ENCODE measurements around the gene NPS.

NPS gene

DNA sequence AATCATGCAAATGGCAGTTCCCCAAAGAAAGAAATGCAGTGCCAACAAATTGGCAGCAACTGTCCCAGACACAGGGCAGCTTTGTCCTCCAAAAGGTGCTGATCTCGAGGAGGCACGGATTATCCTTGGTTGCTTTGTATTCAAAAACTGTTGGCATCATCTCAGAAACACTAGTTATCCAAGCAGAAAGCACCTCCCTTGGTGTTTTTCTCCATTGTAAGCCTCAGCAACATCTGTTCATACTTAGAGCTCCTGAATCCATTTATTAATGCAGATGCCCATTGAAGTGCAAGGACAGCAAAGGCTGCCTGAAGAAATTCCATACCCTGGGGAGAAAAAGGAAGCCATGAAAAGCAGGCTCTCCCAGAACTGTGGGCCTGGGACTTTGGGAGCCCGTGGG lies 1.1 kb upstream of the NPS start:
- TF ChIP-seq FOXP2 (optimal IDR thresholded peaks at IDR 0.05; ENCODE audit: borderline replicate concordance, extremely low read depth, extremely low read length, insufficient read depth) (no peak), SIN3A (IDR thresholded peaks at IDR 0.05; ENCODE audit: borderline replicate concordance, insufficient read depth, low read length) (no peak), POLR2AphosphoS5 (IDR thresholded peaks at IDR 0.05; ENCODE audit: low read depth, low read length) (no peak), TAF1 (IDR thresholded peaks at IDR 0.05; ENCODE audit: borderline replicate concordance, insufficient read depth, low read length) (no peak)
- TF ChIP-seq, protein P1, sequence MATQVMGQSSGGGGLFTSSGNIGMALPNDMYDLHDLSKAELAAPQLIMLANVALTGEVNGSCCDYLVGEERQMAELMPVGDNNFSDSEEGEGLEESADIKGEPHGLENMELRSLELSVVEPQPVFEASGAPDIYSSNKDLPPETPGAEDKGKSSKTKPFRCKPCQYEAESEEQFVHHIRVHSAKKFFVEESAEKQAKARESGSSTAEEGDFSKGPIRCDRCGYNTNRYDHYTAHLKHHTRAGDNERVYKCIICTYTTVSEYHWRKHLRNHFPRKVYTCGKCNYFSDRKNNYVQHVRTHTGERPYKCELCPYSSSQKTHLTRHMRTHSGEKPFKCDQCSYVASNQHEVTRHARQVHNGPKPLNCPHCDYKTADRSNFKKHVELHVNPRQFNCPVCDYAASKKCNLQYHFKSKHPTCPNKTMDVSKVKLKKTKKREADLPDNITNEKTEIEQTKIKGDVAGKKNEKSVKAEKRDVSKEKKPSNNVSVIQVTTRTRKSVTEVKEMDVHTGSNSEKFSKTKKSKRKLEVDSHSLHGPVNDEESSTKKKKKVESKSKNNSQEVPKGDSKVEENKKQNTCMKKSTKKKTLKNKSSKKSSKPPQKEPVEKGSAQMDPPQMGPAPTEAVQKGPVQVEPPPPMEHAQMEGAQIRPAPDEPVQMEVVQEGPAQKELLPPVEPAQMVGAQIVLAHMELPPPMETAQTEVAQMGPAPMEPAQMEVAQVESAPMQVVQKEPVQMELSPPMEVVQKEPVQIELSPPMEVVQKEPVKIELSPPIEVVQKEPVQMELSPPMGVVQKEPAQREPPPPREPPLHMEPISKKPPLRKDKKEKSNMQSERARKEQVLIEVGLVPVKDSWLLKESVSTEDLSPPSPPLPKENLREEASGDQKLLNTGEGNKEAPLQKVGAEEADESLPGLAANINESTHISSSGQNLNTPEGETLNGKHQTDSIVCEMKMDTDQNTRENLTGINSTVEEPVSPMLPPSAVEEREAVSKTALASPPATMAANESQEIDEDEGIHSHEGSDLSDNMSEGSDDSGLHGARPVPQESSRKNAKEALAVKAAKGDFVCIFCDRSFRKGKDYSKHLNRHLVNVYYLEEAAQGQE (IDR thresholded peaks at IDR 0.05; ENCODE audit: insufficient read depth in 1 of 2, low read depth in 2 of 2, low read length in 2 of 2): no peak

DNA sequence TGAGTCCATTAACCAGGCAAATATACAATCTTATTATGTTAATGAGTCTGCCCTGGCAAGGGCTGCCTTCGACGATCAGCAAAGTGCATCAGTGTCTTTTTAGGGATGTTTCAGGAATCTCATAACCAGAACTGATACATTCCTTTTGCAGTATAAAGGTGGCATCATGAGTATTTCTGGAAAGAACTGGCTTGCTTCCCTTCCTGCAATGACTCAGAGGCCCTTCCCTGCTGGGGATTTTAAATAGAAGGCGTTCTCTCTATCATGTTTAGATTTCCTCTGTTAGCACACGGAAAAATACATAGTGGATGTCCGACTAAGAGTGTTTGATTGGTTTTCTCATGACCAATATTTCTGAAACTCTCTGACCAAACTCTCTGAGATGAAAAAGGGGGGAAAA lies 1.8 kb downstream of the NPS start:
- no peak for TF ChIP-seq SIN3A (IDR thresholded peaks at IDR 0.05; ENCODE audit: borderline replicate concordance, insufficient read depth, low read length)
- TF ChIP-seq POLR2AphosphoS5 (IDR thresholded peaks at IDR 0.05; ENCODE audit: low read depth, low read length): no peak
- no peak for TF ChIP-seq TAF1 (IDR thresholded peaks at IDR 0.05; ENCODE audit: borderline replicate concordance, insufficient read depth, low read length)
- no peak for TF ChIP-seq FOXP2 (optimal IDR thresholded peaks at IDR 0.05; ENCODE audit: borderline replicate concordance, extremely low read depth, extremely low read length, insufficient read depth)
- TF ChIP-seq, protein P1 (IDR thresholded peaks at IDR 0.05; ENCODE audit: insufficient read depth in 1 of 2, low read depth in 2 of 2, low read length in 2 of 2): no peak

- TF ChIP-seq, protein P1 (IDR thresholded peaks at IDR 0.05; ENCODE audit: insufficient read depth in 1 of 2, low read depth in 2 of 2, low read length in 2 of 2): no peak
- TF ChIP-seq POLR2AphosphoS5 (IDR thresholded peaks at IDR 0.05; ENCODE audit: low read depth, low read length): no peak
- no peak for TF ChIP-seq FOXP2 (optimal IDR thresholded peaks at IDR 0.05; ENCODE audit: borderline replicate concordance, extremely low read depth, extremely low read length, insufficient read depth)
- TF ChIP-seq SIN3A (IDR thresholded peaks at IDR 0.05; ENCODE audit: borderline replicate concordance, insufficient read depth, low read length): no peak
- TF ChIP-seq TAF1 (IDR thresholded peaks at IDR 0.05; ENCODE audit: borderline replicate concordance, insufficient read depth, low read length): no peak
Measured at GRCh38 chr10:127552446-127552845, 3.3 kb downstream of the NPS start.

DNA sequence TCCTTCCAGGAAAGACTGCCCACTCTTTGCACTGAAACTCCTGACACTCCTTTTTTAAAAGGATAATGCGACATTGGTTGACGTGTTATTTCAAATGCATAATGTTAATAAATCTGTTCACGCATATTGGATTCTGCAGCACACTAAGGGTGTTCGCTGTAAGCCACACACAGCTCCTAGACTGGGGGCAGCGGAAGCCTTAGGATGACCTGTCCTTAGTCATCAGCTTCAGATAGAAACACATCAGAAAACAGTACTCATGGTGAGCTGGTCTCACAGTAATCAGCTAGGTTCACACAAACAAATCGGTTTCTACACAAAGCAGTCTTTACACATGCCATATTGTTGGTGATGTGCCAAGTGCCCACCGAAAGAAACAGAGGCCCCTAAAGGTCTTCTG lies 4.3 kb downstream of the NPS start:
- TF ChIP-seq, protein P1 (IDR thresholded peaks at IDR 0.05; ENCODE audit: insufficient read depth in 1 of 2, low read depth in 2 of 2, low read length in 2 of 2): no peak
- TF ChIP-seq SIN3A (IDR thresholded peaks at IDR 0.05; ENCODE audit: borderline replicate concordance, insufficient read depth, low read length) (no peak), TAF1 (IDR thresholded peaks at IDR 0.05; ENCODE audit: borderline replicate concordance, insufficient read depth, low read length) (no peak), FOXP2 (optimal IDR thresholded peaks at IDR 0.05; ENCODE audit: borderline replicate concordance, extremely low read depth, extremely low read length, insufficient read depth) (no peak), POLR2AphosphoS5 (IDR thresholded peaks at IDR 0.05; ENCODE audit: low read depth, low read length) (no peak)

DNA sequence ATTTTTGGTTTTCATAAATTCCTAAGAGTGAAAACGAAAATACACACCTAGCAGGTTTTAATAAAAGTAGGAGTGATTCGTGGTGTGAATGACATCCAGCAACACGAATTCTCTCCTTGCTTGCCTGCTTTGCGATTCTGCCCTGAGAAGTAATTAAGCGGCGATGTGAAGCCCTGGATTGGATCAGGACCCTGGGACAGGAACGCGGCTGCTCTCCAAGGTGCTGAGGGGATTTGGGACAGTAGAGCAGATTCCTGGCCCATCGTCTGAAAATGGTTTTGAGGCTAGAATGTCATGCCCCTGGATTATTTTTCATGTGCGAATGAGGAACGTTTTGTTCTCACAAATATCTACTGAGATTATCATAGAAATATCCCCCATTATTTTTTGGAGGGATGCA lies 7.8 kb downstream of the NPS start:
- TF ChIP-seq TAF1 (IDR thresholded peaks at IDR 0.05; ENCODE audit: borderline replicate concordance, insufficient read depth, low read length): no peak
- TF ChIP-seq, protein P1 (IDR thresholded peaks at IDR 0.05; ENCODE audit: insufficient read depth in 1 of 2, low read depth in 2 of 2, low read length in 2 of 2): peak; percentile 79 to 96

Measured in PFSK-1 (cell line).